Kidney epithelial cell (primary cell): ENCODE measurements around the gene TMEM179. TPM values are rescaled to one million over a fixed set of nuclear protein-coding genes. Genes with fewer than 3 reads are reported as not detected.
"Not testable (repeated sequence)": the region's sequence is repeated elsewhere in the genome, so short reads cannot be mapped to it uniquely, and the experiment has no call there.

Source experiments
- DNase-seq: peaks from one replicate; pipeline ENCODE4 v3.0.0-alpha.2; 2010; ENCODE audit warnings: low read depth
- H3K27me3 ChIP-seq: 2 replicates; pipeline ENCODE4 v1.6.0; 2011; ENCODE audit warnings: low read length; ENCODE audit not compliant: control insufficient read depth, insufficient read depth
- H3K36me3 ChIP-seq: 2 replicates; pipeline ENCODE4 v1.5.1; 2011; ENCODE audit warnings: low read length; ENCODE audit not compliant: control insufficient read depth, insufficient read depth
- H3K4me3 ChIP-seq: 2 replicates; pipeline ENCODE4 v1.5.1; 2011; ENCODE audit warnings: low read depth, mild to moderate bottlenecking, control low read depth, low read length
- CTCF ChIP-seq: IDR thresholded peaks from 2 replicates; pipeline ENCODE4 v1.5.1; 2011; ENCODE audit warnings: mild to moderate bottlenecking, moderate library complexity, low read length, control low read depth, inconsistent platforms; ENCODE audit not compliant: insufficient read depth, poor library complexity, severe bottlenecking
- total RNA-seq: library from RNA; depleted of rRNA; stranded (reverse); fragments of >200 nt; gene quantifications from 2 replicates; pipeline ENCODE4 v1.2.3, GENCODE V29; 2015

The TMEM179 gene
- total RNA-seq, 1 donor from 2014 or later = not detected

- H3K4me3 ChIP-seq = no peak overlapping the region
- H3K27me3 ChIP-seq = peaks cover 46% of the 10 kb centered on the region
- no peak for TF ChIP-seq CTCF
- no peak for DNase-seq
- H3K36me3 ChIP-seq = no peaks in the 10 kb centered on the region
These were observed 20.9 kb downstream of the TMEM179 start for GRCh38 chr14:104583424-104584306.

- no peak for DNase-seq
- no peaks in the 10 kb centered on the region for H3K36me3 ChIP-seq
- peaks cover 53% of the 10 kb centered on the region for H3K27me3 ChIP-seq
- TF ChIP-seq CTCF = no peak
- H3K4me3 ChIP-seq = no peak overlapping the region
These were observed 21.9 kb downstream of the TMEM179 start for GRCh38 chr14:104582662-104583061.

GRCh38 chr14:104582005-104582404 is 22.6 kb downstream of the TMEM179 start:
- no peak for TF ChIP-seq CTCF
- Histone ChIP-seq H3K36me3 (no peaks in the 10 kb centered on the region), H3K27me3 (peaks cover 49% of the 10 kb centered on the region), H3K4me3 (no peak overlapping the region)
- DNase-seq = no peak

GRCh38 chr14:104581521-104581920 is 23.1 kb downstream of the TMEM179 start:
- Histone ChIP-seq H3K27me3 (peaks cover 47% of the 10 kb centered on the region), H3K36me3 (no peaks in the 10 kb centered on the region), H3K4me3 (no peak overlapping the region)
- DNase-seq = no peak
- TF ChIP-seq CTCF = no peak

GRCh38 chr14:104580961-104581360 is 23.6 kb downstream of the TMEM179 start:
- no peaks in the 10 kb centered on the region for H3K36me3 ChIP-seq
- peaks cover 47% of the 10 kb centered on the region for H3K27me3 ChIP-seq
- TF ChIP-seq CTCF = no peak
- H3K4me3 ChIP-seq = no peak overlapping the region
- DNase-seq = no peak

- not testable (repeated sequence) for DNase-seq, H3K36me3 ChIP-seq, H3K4me3 ChIP-seq
- peaks cover 47% of the 10 kb centered on the region for H3K27me3 ChIP-seq
These were observed 24.6 kb downstream of the TMEM179 start for GRCh38 chr14:104579939-104580338.
